NCI-H1694 treated with DMSO at 0.1 percent for 48 hours (cell line): ENCODE results near the gene PTPRB.

Experiments
- DNase-seq: peaks from one replicate; lab custom pipeline; 2025; lab: John Stamatoyannopoulos, UW

PTPRB gene

GRCh38 chr12:70637303-70638085 lies at the start of gene PTPRB:
TSS of gene PTPRB (minus strand) at chr12:70637429. CDS start at chr12:70637395, 34 bp downstream.
- DNase-seq = no peak

DNA sequence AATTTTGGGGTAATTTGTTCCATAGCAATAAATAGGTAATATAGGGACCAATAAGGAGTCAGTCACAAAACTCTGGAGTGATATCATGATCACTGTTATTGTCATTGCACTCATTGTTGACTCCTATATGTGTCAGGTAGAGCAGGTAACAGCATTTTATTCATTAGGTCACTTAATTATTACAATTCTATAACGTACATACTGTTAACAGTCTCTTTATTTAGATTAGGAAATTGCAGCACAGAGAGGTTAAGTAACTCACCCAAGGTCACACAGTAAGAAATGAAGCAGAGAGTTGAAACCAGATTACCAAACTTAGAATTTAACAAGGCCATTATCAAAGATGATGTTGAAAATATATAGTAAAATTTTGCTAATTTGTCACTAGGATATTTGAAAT lies 49.7 kb upstream of the PTPRB start:
- no peak for DNase-seq

GRCh38 chr12:70686299-70686698 lies 49.1 kb upstream of the PTPRB start:
- no peak for DNase-seq

- no peak for DNase-seq
Measured at GRCh38 chr12:70683976-70684375, 46.7 kb upstream of the PTPRB start.

- no peak for DNase-seq
Measured at GRCh38 chr12:70671698-70672097, 34.5 kb upstream of the PTPRB start.

DNA sequence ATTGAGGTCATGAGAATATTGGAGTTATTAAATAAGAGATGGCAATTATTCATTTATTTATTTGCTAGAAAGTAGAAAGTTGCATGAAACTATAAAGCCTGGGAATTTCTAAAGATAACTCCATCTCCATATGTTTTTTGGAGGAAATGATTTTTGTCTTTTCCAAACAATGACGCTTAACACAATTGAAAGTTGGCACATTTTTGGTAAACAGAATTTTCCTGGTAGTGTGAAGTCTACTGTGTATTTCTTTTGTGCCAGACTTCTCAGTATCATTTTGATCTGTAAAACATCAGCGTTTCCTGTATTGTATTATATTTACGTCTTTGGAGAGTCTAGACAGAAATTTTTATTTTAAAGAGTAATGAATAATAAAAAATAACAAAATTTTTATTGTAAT lies 33.7 kb upstream of the PTPRB start:
- DNase-seq = no peak

- no peak for DNase-seq
Measured at GRCh38 chr12:70667253-70667652, 30.0 kb upstream of the PTPRB start.

- DNase-seq = no peak
Measured at GRCh38 chr12:70666364-70666763, 29.1 kb upstream of the PTPRB start.

DNA sequence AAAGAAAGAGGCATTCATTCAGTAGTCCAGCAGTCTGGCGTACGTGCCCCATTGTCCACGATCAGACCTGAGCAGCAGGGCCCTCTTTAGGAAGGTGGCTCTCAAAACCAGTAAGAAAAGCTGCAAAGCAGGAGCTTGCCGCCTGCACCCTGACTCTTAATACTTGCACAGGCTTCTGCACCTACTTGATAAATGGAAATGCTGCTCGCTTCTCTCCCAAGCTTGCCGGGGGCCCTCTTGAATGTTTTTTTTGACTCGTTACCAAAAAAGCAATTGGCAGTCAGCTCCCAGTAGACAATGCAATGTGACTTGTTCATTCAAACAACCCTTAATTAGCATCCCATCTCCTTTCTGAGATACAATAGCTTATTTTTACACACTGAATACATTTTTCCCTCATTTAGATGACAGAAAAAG lies 27.2 kb upstream of the PTPRB start:
- DNase-seq = no peak

- DNase-seq = no peak
Measured at GRCh38 chr12:70663838-70664237, 26.6 kb upstream of the PTPRB start.

DNA sequence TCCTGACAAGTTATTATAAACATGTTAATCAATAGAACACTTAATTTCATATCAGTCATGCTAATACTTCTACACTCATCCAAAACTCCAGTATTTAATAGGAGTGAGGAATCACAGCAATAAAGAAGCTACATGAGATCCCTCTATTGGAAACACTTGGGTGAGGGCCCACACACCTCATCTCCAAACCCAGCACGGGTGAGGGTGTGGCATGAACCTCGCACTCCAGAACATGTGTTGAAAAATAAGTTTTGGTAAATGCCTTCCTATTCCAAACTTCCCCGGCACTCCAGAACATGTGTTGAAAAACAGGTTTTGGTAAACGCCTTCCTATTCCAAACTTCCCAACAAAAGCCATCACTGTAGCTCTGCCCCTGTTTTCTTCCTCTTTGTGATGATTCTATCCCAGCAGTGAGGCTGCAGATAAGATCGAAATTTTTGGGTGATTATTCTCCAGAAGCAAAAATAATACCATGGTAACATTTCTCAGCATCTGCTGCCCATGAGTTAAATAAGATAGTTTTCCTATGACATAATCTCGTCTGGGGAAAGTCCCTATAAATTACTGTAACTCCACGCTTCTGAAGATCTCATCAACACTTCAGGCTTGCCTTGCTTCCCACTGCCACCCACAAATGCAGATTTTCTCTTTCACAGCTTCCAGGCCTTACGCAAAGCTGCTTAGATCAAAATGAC lies 24.4 kb upstream of the PTPRB start:
- DNase-seq = no peak

DNA sequence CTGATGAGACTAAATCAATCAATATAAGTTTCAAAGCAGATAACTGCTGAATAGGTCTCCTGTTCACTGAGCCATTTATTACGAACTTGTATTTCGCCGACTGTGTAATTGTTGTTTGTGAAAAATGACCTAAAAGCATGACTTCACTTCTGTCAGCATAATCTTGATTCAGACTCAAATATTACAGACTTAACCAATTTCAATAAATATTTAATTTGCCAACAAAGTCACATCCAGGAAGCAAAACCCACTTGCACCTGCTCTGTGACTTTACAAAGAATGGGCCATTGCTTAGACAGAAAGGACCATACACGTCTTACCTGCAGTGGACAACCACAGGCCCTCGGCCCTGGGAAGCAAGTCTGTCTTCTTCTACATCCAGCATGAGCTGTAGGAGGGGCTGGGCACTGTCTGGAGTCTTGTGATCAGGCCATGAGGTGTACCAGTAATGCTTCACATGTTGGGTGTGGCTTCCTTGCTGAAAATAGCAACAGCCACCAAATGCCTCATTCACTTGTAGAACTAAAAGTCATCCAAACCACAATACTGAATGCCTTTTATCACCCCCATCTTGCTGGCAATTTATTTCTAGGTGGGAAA lies 23.5 kb upstream of the PTPRB start:
- DNase-seq = no peak

DNA sequence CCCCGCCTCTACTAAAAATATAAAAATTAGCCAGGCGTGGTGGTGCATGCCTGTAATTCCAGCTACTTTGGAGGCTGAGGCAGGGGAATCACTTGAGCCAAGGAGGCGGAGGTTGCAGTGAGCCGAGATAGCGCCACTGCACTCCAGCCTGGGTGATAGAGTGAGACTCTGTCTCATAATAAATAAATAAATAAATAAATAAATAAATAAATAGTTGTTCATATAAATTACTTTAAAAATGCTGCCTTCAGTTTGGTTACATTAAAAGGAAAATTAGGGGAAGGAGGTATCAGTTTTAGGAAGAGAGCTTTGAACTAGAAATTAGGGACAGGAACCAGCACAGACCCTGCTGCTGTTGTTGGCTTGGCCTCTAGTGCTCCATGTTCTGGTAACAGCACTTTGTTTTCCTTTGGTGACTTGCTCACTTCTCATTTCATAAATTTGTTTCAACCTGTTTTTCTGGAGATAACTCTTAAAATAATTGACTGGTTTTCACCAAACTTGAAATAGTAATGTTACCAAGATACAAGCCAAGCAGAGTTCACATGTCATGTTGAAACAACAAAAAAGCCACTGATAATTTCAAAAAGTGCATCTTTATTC lies 22.9 kb upstream of the PTPRB start:
- DNase-seq = no peak

GRCh38 chr12:70659077-70659606 lies 21.9 kb upstream of the PTPRB start:
- DNase-seq = no peak

DNA sequence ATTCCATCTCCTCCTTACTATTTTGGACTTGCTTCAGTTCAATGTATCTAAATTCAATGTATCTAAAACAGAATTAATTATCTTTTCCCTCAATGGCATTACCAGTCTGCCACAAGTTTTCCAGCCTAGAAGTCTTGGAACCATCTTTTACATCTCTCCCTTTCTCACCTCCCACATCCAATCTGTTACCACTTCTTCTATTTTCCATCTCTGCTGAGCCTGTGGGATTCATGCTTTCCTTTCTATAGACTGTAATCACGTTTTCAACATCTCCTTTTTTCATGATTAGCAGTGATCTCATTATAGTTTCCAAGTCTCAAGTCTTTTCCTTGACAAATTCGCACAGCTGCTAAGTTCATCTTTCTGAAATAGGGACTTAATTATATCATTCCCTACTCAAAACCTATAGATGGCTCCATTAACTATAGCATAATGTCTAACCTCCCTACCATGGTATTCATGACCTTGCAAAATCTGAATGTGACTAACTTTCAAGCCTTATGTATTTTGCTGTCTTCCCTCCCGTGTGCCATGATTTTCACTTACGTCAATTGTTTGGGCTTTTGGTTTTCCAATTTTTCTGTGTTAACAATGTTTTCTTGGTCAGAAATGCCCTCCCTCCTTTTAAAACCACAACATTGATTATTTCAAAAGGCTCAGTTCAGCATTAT lies 20.5 kb upstream of the PTPRB start:
- DNase-seq = no peak

GRCh38 chr12:70652451-70652850 lies 15.2 kb upstream of the PTPRB start:
- DNase-seq = no peak

- DNase-seq = no peak
Measured at GRCh38 chr12:70648831-70649230, 11.6 kb upstream of the PTPRB start.

DNA sequence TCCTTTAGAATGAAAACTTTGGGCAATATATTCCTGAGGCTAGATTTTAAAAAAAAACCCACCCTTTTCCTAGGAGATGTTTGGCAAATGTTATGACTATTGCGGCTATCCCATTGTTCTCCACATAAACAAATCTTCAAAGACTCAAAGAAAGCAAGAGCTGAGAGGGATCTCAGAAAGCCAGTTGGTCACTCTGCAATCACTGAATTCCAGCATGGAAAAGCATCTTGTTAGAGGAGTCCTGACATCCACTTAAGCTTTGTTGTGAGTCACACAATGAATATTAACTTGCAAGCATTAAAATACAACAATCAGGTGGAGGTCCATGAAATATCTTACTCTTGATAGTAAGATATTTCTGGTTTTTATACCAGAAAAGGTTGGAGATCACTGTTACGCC lies 11.0 kb upstream of the PTPRB start:
- no peak for DNase-seq

- DNase-seq = no peak
Measured at GRCh38 chr12:70646850-70647249, 9.6 kb upstream of the PTPRB start.

GRCh38 chr12:70645494-70646317 lies 8.5 kb upstream of the PTPRB start:
- no peak for DNase-seq

DNA sequence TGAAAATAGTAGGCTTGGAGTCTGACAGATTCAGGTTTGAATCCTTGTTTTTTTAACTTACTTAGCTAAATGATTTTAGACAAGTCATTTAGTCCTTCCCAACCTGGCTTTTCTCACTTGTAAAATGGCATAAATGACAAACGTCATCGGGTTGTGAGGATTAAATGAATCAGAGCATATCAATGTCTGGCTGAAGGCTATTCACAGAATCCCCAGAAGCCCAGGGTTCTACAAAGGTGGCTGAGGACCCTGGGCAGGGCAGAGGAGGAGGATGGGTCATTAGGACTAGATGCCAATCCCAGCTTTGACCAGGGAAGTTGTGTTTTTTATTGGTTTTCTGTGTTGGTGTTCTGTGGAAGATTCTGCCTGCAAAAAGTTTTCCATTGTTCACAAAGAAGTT lies 7.6 kb upstream of the PTPRB start:
- DNase-seq = no peak
